Measurements from ENCODE around the gene THEM4.
A peak's percentile ranks its signal among the peaks of the same experiment; 100 is the strongest.
"Not testable (repeated sequence)": the region's sequence is repeated elsewhere in the genome, so short reads cannot be mapped to it uniquely, and the experiment has no call there.

THEM4 gene

DNA sequence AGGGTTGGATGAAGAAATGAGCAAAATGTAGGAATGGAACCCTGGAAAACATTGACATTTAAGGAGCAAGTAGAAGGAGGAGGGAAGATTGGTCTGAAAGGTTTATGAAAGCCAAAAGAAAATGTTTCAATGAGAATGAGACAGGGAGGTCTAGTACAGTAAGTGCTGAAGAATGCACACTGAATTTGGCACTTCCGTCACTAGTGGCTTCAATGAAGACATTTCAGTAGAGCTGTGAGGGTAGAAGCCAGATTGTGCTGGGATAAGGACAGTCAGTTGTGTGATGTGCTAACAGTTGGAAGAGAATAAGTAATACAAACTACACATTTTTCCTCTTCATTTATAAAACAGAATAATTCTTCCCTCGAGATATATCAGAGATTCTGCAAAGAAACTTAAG, 17.1 kb downstream of the THEM4 start:
- DNase-seq, result no peak

DNA sequence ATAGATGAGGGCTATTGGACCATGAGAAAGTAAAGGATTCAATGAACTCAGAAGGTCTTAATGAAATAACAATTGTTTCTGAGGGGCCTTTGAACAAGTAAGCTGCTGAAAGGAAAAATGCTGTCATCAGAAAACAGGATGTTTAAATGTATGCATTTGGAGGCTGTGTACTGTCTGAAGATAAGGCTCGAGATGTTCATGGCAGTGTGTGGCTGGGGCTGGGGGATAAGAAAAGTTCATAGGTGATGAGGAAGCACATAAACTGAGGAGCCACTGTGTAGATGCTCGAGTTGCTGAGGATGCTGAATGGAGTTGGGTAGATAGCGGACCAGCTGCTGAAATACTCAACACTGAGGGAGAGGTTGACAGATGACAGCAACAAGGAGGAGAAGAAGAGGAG, 17.8 kb downstream of the THEM4 start:
- no peak for DNase-seq

DNA sequence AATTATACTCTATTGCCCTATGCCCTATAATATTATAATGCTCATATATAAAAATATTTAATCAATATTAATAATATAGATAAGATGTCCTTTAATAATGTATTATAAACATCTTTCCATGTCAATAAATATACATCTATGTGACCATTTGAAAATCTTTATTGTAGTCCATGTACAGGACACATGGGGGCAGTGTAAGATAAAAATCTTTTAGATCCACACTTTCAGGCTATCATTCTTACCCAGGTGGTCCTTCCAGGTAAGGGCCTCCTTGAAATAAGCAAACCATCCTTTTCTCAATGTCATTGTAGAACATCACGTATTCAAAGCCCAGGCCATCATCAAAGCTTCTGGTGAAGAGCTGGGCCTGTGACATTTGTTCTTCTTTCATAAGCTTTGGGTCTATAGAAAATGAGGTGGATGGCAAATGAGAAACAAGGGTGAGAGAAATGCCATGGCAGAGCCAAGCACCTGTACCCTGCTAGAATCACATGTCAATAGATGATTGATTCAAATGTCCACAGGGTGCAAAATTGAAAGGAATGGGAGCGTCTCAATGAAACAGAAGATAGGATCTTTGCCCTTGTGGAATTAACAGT, 20.2 kb downstream of the THEM4 start:
- peak; percentile 56 for DNase-seq

GRCh38 chr1:151887028-151887427, 22.3 kb downstream of the THEM4 start:
- DNase-seq, result peak; percentile 78

- DNase-seq, result peak; percentile 75
Measured at GRCh38 chr1:151885479-151885878, 23.8 kb downstream of the THEM4 start.

DNA sequence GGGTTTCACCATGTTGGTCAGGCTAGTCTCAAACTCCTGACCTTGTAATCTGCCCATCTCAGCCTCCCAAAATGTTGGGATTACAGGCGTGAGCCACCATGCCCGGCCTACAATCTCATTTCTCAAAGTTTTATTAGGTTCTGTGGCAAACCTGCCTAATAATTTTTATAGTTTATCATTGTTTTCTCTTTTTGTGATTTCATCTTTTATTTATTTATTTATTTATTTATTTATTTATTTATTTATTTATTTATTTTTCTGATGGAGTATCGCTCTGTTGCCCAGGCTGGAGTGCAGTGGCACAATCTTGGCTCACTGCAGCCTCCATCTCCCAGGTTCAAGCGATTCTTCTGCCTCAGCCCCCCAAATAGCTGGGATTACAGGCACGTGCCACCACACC, 24.4 kb downstream of the THEM4 start:
- DNase-seq, result not testable (repeated sequence)

GRCh38 chr1:151884445-151884844, 24.9 kb downstream of the THEM4 start:
- not testable (repeated sequence) for DNase-seq

DNA sequence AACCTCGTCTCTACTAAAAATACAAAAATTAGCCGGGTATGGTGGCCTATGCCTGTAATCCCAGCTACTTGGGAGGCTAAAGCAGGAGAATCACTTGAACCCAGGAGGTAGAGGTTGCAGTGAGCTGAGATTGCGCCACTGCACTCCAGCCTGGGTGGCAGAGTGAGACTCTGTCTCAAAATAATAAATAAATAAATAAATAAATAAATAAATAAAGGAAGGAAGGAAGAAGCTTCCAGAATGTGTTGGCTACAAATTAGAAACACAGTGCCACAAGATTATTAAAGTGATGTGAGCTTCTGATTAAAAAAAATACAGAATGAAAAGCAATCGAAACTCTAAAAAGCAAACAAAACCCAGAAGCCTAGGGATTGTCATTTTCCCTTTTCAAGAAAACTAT, 25.4 kb downstream of the THEM4 start:
- not testable (repeated sequence) for DNase-seq

- DNase-seq, result not testable (repeated sequence)
Measured at GRCh38 chr1:151882918-151883317, 26.4 kb downstream of the THEM4 start.

- no peak for DNase-seq
Measured at GRCh38 chr1:151882466-151882865, 26.8 kb downstream of the THEM4 start.

GRCh38 chr1:151881479-151881878, 27.8 kb downstream of the THEM4 start:
- peak; percentile 27 for DNase-seq

GRCh38 chr1:151875419-151876097, 33.8 kb downstream of the THEM4 start:
- DNase-seq, result no peak

DNA sequence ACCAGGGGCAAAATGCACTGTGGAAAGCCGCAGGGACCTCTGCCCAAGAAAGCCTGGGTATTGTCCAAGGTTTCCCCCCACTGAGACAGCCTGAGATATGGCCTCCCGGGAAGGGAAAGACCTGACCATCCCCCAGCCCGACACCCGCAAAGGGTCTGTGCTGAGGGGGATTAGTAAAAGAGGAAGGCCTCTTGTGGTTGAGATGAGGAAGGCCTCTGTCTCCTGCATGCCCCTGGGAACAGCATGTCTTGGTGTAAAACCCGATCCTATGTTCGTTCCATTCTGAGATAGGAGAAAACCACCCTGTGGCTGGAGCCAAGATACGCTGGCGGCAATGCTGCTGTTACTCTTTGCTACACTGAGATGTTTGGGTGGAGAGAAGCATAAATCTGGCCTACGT, 36.5 kb downstream of the THEM4 start:
- not testable (repeated sequence) for DNase-seq

DNA sequence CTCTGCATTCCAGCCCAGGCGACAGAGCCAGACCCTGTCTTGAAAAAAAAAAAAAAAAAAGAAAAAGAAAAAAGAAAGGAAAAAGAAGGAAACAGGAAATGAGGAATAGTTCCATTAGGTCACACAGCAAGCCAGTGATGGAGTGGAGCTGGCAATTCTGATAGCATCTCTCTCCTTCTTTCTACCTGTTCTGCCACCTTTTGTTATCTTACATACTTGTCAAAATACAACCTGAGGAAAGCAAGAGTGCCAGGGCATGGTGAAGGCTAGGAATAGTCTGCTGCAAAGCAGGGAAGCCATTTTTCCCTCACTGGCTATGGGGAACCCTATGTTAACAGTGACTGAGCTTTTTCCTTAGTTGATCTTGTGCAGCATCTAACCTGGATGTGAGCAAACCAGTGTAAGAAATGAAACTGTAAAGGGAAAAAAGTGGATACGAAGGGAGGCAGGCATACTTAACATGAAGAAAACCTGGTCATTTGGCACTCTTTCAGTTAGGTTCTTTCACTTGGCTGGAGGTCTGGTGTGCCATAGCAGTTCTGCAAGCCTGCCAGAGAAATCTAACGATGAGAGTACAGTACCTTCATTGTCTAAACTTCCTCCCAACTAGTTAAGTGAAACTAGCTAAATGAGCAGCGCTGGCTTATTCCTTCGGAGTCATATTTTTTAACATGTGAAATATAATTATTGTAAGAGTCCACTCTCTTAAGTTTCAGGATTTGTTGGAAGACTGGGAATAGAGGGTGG, 37.9 kb downstream of the THEM4 start:
- DNase-seq, result no peak

- DNase-seq, result no peak
Measured at GRCh38 chr1:151868486-151868885, 40.8 kb downstream of the THEM4 start.

GRCh38 chr1:151867765-151868411, 41.4 kb downstream of the THEM4 start:
- no peak for DNase-seq

DNA sequence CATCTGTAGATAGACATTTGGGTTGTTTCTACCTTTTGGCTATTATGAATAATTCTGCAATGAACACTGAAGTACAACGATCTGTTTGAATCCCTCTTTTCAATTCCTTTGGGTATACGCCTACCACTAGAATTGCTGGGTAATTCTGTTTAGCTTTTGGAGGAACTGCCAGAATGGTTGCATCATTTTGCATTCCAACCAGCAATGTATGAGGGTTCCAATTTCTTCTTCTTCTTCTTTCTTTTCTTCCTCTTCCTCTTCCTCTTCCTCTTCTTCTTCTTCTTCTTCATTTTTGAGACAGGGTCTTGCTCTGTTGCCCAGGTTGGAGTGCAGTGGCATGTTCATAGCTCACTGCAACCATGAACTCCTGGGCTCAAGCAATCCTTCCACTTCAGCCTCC, 42.0 kb downstream of the THEM4 start:
- DNase-seq, result no peak

DNA sequence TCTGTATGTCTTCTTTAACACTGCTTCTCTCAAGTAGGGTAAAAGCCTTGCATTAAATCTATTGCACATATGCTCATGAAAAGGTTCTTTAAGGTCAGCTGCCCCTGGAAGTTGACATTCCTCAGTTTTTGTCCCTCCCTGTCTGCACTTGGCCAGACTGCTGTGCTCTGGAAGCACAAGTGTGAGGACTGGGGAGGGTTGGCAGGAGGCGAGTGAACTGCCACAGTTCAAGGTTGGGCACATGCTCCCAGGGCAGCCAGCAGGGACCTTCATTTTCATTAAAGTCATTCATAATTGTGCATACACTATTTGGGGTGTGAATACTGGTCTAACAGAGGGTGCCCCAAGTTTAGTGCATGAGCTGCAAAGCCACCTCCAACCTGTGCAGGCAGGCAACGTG, 44.9 kb downstream of the THEM4 start:
- DNase-seq, result no peak

DNA sequence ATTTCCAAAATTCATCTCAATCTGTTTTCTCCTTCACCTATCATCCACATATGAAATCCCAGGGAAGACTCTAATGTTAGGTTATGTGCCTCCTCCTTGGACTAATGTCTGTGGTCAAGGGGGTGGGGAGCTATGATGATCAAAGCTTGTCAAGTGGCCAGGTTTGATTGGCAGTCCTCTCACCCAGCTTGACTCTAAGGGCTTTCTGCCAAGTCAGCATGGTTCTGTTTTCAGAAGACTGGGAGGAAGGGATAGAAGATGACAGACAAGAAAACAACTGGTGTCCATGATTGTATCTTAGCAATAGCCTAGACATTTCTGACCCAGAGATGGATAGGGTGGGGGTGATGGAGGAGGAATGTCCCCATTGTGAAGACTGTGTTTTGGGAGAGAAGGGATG, 46.7 kb downstream of the THEM4 start:
- peak; percentile 40 for DNase-seq

GRCh38 chr1:151860504-151861187, 48.7 kb downstream of the THEM4 start:
- DNase-seq, result no peak

DNA sequence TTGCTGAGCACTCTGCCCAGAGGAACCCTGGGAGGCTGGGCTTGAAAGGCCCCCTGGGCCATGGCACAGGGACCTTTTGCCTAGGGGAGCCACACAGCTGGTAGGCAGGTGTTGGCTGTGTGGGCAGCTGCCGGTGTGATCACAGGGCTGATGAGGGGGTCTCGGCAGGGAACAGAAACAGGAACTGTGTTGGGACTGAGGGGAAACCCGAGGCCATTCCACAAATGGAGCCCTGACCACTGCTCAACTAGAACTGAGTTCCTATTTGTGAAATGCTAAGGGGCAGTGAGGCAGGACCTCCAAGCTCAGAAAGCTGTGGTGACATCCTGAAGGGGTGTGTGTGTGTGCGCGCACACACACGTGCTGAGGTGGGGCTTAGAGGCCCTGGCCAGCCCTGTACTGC, 49.4 kb downstream of the THEM4 start:
- DNase-seq, result no peak

DNA sequence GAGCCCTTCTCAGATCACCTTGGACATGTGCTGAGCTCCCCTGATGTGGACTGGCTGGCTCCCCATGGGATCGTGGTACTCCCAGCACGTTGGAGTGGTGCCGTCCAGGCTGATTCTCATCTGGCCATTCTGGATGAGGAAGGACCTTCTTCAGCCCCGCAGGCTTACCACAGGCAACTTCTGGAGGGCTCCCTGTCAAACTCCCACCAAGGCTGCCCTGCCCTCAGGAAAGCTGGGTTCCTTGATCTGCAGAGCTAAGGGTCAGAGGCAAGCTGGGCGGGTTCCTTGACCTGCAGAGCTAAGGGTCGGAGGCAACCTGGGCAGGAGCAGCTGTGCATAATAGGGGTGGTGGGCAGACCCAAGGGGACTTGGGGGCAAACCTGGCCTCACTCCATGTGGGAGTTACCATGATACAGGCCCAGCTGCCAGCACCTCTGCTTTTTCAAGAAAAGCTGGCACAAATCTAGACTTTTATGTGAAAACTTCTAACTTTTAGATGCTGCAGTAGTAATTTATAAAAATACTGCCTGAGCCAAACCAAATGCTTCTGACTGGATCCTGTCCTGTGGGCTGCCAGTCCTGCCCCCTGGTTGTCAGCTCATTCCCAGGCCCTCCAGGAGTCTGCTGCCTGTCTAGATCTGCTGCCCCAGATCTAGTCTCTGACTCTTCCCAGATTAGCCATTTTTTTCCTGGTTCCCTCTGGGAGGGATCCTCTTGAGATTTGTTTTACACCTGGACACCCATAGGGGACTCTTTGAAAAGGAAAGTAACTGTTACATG, 50.2 kb downstream of the THEM4 start:
- no peak for DNase-seq

Data from DMS53 (cell line).